Gastrocnemius medialis (tissue), 4 donors: ENCODE data around the gene NUDT8. TPM values are rescaled to one million over a fixed set of nuclear protein-coding genes. Genes with fewer than 3 reads are reported as not detected.
A peak's percentile ranks its signal among the peaks of the same experiment; 100 is the strongest.

Experiments
- ATAC-seq, 2 donors: fragments of 150-250 bp; one replicate each; pipeline ENCODE4 v1.9.1; 2016
- DNase-seq, 2 donors: peaks; one replicate each; pipeline ENCODE4 v3.0.0-alpha.2; 2019
- H3K27ac ChIP-seq, 4 donors: fragments of 200-600 bp; sonication (generic); 1 replicate in 1 of 4; 2 replicates in 3 of 4; pipeline ENCODE4 v1.5.1; 2016 to 2018; ENCODE audit warnings: mild to moderate bottlenecking in 2 of 4, moderate library complexity in 1 of 4
- H3K27me3 ChIP-seq, 3 donors: fragments of 200-600 bp; sonication (generic) in 2 of 3; 1 replicate in 1 of 3; 2 replicates in 2 of 3; pipeline versions ENCODE4 v1.5.1 to v1.6.0; 2016 to 2019; ENCODE audit warnings: mild to moderate bottlenecking in 1 of 3, moderate library complexity in 1 of 3
- H3K36me3 ChIP-seq, 2 donors: fragments of 200-600 bp; sonication (generic) in 1 of 2; one replicate each; pipeline ENCODE4 v1.5.1; 2017 to 2018
- H3K4me1 ChIP-seq, 2 donors: fragments of 200-600 bp; sonication (generic) in 1 of 2; one replicate each; pipeline ENCODE4 v1.5.1; 2016 to 2017; ENCODE audit warnings: mild to moderate bottlenecking in 2 of 2
- H3K4me3 ChIP-seq, 4 donors: fragments of 200-600 bp; sonication (generic) in 3 of 4; 1 replicate in 1 of 4; 2 replicates in 3 of 4; pipeline ENCODE4 v1.5.1; 2016 to 2019; ENCODE audit warnings: mild to moderate bottlenecking in 2 of 4
- H3K9me3 ChIP-seq, 3 donors: fragments of 200-600 bp; sonication (generic) in 2 of 3; 1 replicate in 1 of 3; 2 replicates in 2 of 3; pipeline ENCODE4 v1.5.1; 2016 to 2019
- POLR2A ChIP-seq, 2 donors: fragments of 450-650 bp; IDR thresholded peaks; one replicate each; pipeline ENCODE4 v1.6.1; 2017; ENCODE audit warnings: antibody characterized with exemption in 2 of 2, mild to moderate bottlenecking in 2 of 2, moderate library complexity in 2 of 2
- in situ Hi-C, 4 donors: fragments of 200-750 bp; cut with MboI; loops; one replicate each; pipeline versions ENCODE4 v1.15.0 to v1.8.0; 2017; ENCODE audit warnings: low sequenced_read_pairs in 4 of 4
- intact Hi-C: fragments of 100-400 bp; cut with DNase I; formaldehyde crosslinking; loops from one replicate; pipeline ENCODE4 v1.15.1; 2023; ENCODE audit warnings: low total_unique reads
- total RNA-seq, 4 donors: library from RNA; depleted of rRNA; stranded (reverse); fragments of >200 nt; gene quantifications; one replicate each; pipeline versions ENCODE4 v1.1.0 to v1.2.3, GENCODE V29; 2016
- TF ChIP-seq, protein P1 (sequence below), 5 experiments: fragments of 450-650 bp in 3 of 5; fragments of 200-600 bp in 2 of 5; sonication (generic) in 2 of 5; IDR thresholded peaks in 4 of 5; conservative IDR thresholded peaks in 1 of 5; 1 replicate in 4 of 5; 2 replicates in 1 of 5; pipeline ENCODE4 v1.5.1; 2016 to 2019; ENCODE audit warnings: antibody characterized with exemption in 5 of 5, mild to moderate bottlenecking in 3 of 5, moderate library complexity in 3 of 5

Gene NUDT8
- total RNA-seq, 4 donors from 2014 or later = 23.3 to 42.4 (median 36.2) TPM

DNA sequence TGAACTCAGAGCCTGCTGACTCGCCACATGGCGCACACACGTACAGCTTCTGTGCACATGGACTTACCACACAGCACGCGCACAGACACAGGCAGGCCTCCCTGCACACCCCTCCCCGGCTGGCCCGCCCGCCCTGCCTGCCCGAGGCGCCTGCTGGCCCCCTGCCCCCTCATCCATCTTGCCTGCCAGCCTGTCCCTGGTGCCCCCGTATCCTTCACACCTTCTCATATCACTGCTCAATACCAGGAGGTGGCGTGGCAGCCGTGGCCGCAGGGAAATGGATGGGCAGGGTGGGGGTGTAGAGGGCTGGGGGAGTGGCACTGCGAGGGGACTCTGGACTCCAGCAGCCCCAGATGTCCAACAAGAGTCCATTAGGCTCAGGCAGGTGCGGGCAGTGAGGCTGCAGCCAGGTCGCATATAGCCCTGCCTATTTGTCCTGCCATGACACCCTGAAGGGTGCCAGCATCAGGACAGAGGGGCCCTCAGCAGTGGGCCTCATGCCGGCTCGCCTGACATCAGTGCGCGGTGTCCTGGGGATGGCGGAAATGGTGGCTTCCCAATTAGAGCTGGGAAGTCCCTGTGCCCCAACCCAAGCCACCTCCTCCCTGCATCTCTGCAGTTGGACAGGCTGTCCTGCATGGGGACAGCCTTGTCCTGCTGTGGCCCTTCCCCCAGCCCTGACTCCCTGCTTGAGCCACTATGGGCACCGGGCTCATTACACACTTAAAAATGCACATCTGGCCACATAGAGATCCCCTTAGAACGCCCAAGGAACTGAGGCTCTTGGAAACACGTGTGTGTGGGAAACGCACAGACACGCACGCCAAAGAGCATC is 11.8 kb upstream of the NUDT8 start:
- no peak overlapping the region for H3K4me3 ChIP-seq
- no peaks in the 10 kb centered on the region for H3K4me1 ChIP-seq
- H3K27ac ChIP-seq = no peak overlapping the region
- H3K9me3 ChIP-seq = no peaks in the 10 kb centered on the region
- in situ Hi-C loops = no loop called here
- intact Hi-C loops = loop anchor here (10.0 kb wide), 1 partner anchor 63 kb away; no protein-coding TSS in a partner anchor
- H3K36me3 ChIP-seq = no peaks in the 10 kb centered on the region
- H3K27me3 ChIP-seq = peaks cover 6 to 15% (median 9%) of the 10 kb centered on the region in 3 donors
- DNase-seq (no peak), ATAC-seq (no peak)
- no peak for TF ChIP-seq POLR2A (IDR thresholded peaks at IDR 0.05)
- TF ChIP-seq, protein P1, sequence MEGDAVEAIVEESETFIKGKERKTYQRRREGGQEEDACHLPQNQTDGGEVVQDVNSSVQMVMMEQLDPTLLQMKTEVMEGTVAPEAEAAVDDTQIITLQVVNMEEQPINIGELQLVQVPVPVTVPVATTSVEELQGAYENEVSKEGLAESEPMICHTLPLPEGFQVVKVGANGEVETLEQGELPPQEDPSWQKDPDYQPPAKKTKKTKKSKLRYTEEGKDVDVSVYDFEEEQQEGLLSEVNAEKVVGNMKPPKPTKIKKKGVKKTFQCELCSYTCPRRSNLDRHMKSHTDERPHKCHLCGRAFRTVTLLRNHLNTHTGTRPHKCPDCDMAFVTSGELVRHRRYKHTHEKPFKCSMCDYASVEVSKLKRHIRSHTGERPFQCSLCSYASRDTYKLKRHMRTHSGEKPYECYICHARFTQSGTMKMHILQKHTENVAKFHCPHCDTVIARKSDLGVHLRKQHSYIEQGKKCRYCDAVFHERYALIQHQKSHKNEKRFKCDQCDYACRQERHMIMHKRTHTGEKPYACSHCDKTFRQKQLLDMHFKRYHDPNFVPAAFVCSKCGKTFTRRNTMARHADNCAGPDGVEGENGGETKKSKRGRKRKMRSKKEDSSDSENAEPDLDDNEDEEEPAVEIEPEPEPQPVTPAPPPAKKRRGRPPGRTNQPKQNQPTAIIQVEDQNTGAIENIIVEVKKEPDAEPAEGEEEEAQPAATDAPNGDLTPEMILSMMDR (IDR thresholded peaks at IDR 0.05 in 4 of 5, conservative IDR thresholded peaks at IDR 0.05 in 1 of 5) = no peak

DNA sequence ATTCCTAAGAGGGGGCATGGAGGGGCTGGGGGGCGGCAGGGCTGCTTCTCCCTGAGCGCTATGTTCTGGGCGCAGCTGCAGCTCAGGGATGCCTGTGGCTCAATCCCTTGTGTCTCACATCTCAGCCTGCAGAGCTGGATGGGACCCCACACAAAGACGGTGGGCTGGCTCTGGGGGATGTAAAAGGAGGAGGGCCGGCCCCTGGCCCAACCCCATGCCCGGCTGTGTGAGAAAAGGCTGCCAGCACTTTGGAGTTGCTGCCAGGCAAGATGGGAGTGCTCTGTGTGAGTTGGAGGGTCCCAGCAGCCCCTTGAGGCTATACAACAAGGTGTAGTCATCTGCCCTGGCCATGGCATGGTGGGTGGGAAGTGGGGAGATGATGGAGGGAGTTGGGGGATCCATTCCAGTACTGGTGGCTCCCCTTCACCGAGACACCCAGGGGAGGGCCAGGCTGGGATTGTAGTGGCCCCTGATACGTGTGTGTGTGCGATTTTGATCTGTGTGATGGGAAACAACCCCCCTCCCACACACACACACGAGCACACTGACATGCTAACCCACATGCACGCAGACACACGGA is 11.1 kb upstream of the NUDT8 start:
- H3K27me3 ChIP-seq = peaks cover 6 to 15% (median 9%) of the 10 kb centered on the region in 3 donors
- no peaks in the 10 kb centered on the region for H3K9me3 ChIP-seq
- H3K4me3 ChIP-seq = no peak overlapping the region
- H3K27ac ChIP-seq = no peak overlapping the region
- H3K4me1 ChIP-seq = no peaks in the 10 kb centered on the region
- in situ Hi-C loops = no loop called here
- H3K36me3 ChIP-seq = no peaks in the 10 kb centered on the region
- TF ChIP-seq POLR2A (IDR thresholded peaks at IDR 0.05) = no peak
- TF ChIP-seq, protein P1 (IDR thresholded peaks at IDR 0.05 in 4 of 5, conservative IDR thresholded peaks at IDR 0.05 in 1 of 5) = no peak
- DNase-seq (no peak), ATAC-seq (no peak)
- intact Hi-C loops = loop anchor here (10.0 kb wide), 1 partner anchor 64 kb away; no protein-coding TSS in a partner anchor

DNA sequence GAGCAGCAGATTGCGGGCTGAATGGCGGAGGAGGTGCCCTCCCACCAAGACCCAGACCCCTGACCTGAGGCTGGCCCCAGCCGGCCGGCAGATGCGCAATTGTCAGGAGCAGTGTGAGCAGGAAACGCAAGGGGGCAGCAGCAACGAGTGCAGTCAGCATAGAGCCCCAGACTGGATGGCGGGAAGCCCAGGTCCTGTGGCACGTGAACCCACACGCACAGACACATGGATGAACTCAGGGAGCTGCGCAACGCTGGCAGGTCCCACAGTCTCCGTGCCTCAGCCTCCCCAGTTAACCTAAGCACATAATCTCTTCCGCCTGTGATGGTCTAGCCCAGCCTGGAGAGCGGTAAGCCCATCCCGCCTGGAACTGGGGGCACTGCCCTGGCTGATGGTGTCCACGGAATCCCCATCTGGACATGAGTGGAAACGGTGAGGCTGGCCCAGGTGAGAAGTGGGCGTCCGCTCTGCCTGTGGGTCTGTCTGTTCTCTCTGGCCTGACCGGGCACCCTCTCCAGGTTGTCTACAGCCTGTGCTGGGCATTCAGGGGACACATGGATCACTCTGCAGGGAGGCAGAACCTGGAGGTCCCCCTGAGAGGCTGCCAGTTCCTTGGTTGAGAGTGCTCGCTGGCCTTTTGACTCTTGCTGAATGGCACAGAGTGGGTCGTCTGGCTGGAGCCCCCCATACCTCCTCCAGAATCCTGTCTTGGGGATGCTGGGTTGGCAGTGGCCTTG is 10.5 kb upstream of the NUDT8 start:
- DNase-seq (peak in 1 of 2 donors; percentile 53), ATAC-seq (peak; percentile 53 to 60)
- in situ Hi-C loops (no loop called here), intact Hi-C loops (loop anchor here (10.0 kb wide), 1 partner anchor 65 kb away; no protein-coding TSS in a partner anchor)
- TF ChIP-seq, protein P1 (IDR thresholded peaks at IDR 0.05 in 4 of 5, conservative IDR thresholded peaks at IDR 0.05 in 1 of 5) = peak in 3 of 5 experiments; percentile 44 to 57 (median 55)
- no peak for TF ChIP-seq POLR2A (IDR thresholded peaks at IDR 0.05)
- Histone ChIP-seq H3K4me1 (no peaks in the 10 kb centered on the region), H3K36me3 (no peaks in the 10 kb centered on the region), H3K4me3 (no peak overlapping the region), H3K9me3 (no peaks in the 10 kb centered on the region), H3K27me3 (peaks cover 6 to 15% (median 9%) of the 10 kb centered on the region in 3 donors), H3K27ac (no peak overlapping the region)

DNA sequence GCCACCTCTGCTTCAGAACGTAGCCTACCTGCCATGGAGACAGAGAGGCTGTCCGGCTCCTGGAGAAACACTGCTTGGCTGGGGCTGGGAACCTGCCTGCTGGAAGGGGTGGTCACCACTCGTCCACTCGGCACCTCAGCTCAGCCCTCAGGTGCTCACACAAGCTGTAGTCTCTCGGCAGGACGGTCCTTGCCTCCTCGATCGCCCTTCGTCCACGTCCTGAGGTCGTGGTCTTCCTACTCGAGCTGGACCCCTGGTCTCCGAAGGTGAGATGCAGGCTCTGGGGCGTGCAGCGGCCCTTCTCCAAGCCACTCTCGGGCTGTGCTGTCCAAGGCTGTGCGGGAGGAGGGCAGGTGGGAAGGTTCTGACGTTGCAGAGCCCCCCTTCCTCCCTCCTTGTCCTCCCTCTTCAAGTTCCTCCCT is 9.7 kb upstream of the NUDT8 start, which contains the start of gene TBX10:
Gene TBX10 (minus strand): TSS at position 326 of the 422 bp plus-strand sequence. CDS start 291 bp downstream, at position 35.
- H3K27me3 ChIP-seq = peaks cover 6 to 15% (median 9%) of the 10 kb centered on the region in 3 donors
- H3K4me1 ChIP-seq = no peaks in the 10 kb centered on the region
- H3K27ac ChIP-seq = no peak within 1 kb of the TSS
- intact Hi-C loops (no loop called here), in situ Hi-C loops (no loop called here)
- no peak for TF ChIP-seq POLR2A (IDR thresholded peaks at IDR 0.05)
- TF ChIP-seq, protein P1 (IDR thresholded peaks at IDR 0.05 in 4 of 5, conservative IDR thresholded peaks at IDR 0.05 in 1 of 5) = no peak
- ATAC-seq (no peak), DNase-seq (no peak)
- no peaks in the 10 kb centered on the region for H3K9me3 ChIP-seq
- no peak within 1 kb of the TSS for H3K4me3 ChIP-seq
- H3K36me3 ChIP-seq = no peaks in the 10 kb centered on the region
